Measurements from ENCODE around the gene NAB2.

GRCh38 chr12:57049119-57049446 is 39.8 kb upstream of the NAB2 start:
- TF ChIP-seq CTCF (tag by site-specific recombination; IDR thresholded peaks at IDR 0.05) = no peak
- TF ChIP-seq ZFP3 (tag by site-specific recombination; IDR thresholded peaks at IDR 0.05; ENCODE audit: low read depth) = no peak
- TF ChIP-seq SETDB1 (IDR thresholded peaks at IDR 0.05; ENCODE audit: insufficient read length, low read length) = no peak
- TF ChIP-seq ZNF548 (tag by site-specific recombination; IDR thresholded peaks at IDR 0.05) = no peak
- no peak for TF ChIP-seq SP3 (tag by site-specific recombination; IDR thresholded peaks at IDR 0.05)
- no peak for TF ChIP-seq ZNF610 (tag by site-specific recombination; IDR thresholded peaks at IDR 0.05; ENCODE audit: borderline replicate concordance)
- TF ChIP-seq ZBTB7A (tag by site-specific recombination; IDR thresholded peaks at IDR 0.05; ENCODE audit: low read depth) = no peak
- TF ChIP-seq ZNF26 (tag by site-specific recombination; IDR thresholded peaks at IDR 0.05) = no peak
- no peak for TF ChIP-seq ZNF335 (tag by site-specific recombination; conservative IDR thresholded peaks at IDR 0.05)
- no peak for TF ChIP-seq ZNF302 (tag by site-specific recombination; IDR thresholded peaks at IDR 0.05; ENCODE audit: low read depth)
- no peak for TF ChIP-seq ZIC2 (tag by site-specific recombination; IDR thresholded peaks at IDR 0.05)
- no peak for TF ChIP-seq ZNF121 (tag by site-specific recombination; IDR thresholded peaks at IDR 0.05)
- no peak for TF ChIP-seq ZNF518A (tag by site-specific recombination; conservative IDR thresholded peaks at IDR 0.05; ENCODE audit: low read depth)
- no peak for TF ChIP-seq ZSCAN4 (tag by site-specific recombination; IDR thresholded peaks at IDR 0.05)
